HepG2 (cell line): ENCODE data around the gene DLEC1. TPM values are rescaled to one million over a fixed set of nuclear protein-coding genes. Genes with fewer than 3 reads are reported as not detected.

Experiments
- ATAC-seq: fragments of 200-7000 bp; cut with Tn5 transposase; 3 replicates; pipeline ENCODE4 v1.9.1; 2020; ENCODE audit warnings: mild to moderate bottlenecking, moderate library complexity
- BruUV-seq: library from RNA; stranded (reverse); fragments of 400-500 nt; replicated peaks from 2 replicates; lab custom pipeline; 2021; lab: Mats Ljungman, UMichigan
- CTCF ChIA-PET: fragments of 300-600 bp; formaldehyde crosslinking; extraction: SDS; loops from one replicate; lab custom pipeline; 2021; ENCODE audit warnings: low total read pairs, inconsistent platforms, low intra/inter-chr PET ratio; lab: Yijun Ruan, JAX
- POLR2A ChIA-PET: fragments of 350-600 bp; sonication (Branson Sonifier 250); formaldehyde crosslinking; loops from one replicate; lab custom pipeline; 2020; ENCODE audit warnings: antibody characterized with exemption, inconsistent platforms; lab: Yijun Ruan, JAX
- DNase-seq: peaks from one replicate; pipeline ENCODE4 v3.0.0-alpha.2; 2015; ENCODE audit warnings: low spot score
- FAIRE-seq: peaks from 3 replicates; lab custom pipeline; 2011; peaks lifted over from hg19 to GRCh38; lab: Jason Lieb, UNC
- H2AFZ ChIP-seq: one replicate; pipeline ENCODE4 v1.6.1; 2011; ENCODE audit warnings: low read length, inconsistent platforms
- H3K27ac ChIP-seq: fragments of 300-600 bp; 3 replicates; pipeline ENCODE4 v1.8.0; 2011; ENCODE audit warnings: mixed run types, mild to moderate bottlenecking, mixed read lengths, low read length, inconsistent platforms; ENCODE audit not compliant: insufficient read depth; ENCODE audit errors: extremely low read length
- H3K27me3 ChIP-seq, 2 experiments: fragments of 200-600 bp in 1 of 2; 2 replicates in 1 of 2; 3 replicates in 1 of 2; pipeline versions ENCODE4 v1.6.0 to v1.8.0; 2011; ENCODE audit warnings: low read length in 2 of 2, mild to moderate bottlenecking in 2 of 2, moderate library complexity in 2 of 2, inconsistent platforms in 1 of 2; ENCODE audit not compliant: insufficient read depth in 2 of 2, control insufficient read depth in 1 of 2
- H3K36me3 ChIP-seq, 2 experiments: fragments of 200-600 bp in 1 of 2; replicated peaks in 1 of 2; 2 replicates in 1 of 2; 3 replicates in 1 of 2; pipeline versions ENCODE4 v1.5.1 to v1.8.0; 2011; ENCODE audit warnings: low read length in 2 of 2, inconsistent platforms in 1 of 2; ENCODE audit not compliant: insufficient read depth in 2 of 2, control insufficient read depth in 1 of 2
- H3K4me1 ChIP-seq: 2 replicates; pipeline ENCODE4 v1.5.1; 2012; ENCODE audit warnings: low read length, inconsistent platforms; ENCODE audit not compliant: insufficient read depth
- H3K4me2 ChIP-seq: 2 replicates; pipeline ENCODE4 v1.6.0; 2011; ENCODE audit warnings: low read depth, low read length, inconsistent platforms
- H3K4me3 ChIP-seq, 3 experiments: fragments of 200-600 bp in 1 of 3; sonication (generic), shearing (Covaris generic) in 1 of 3; replicated peaks in 1 of 3; 2 replicates each; pipeline ENCODE4 v1.5.1; 2011 to 2016; ENCODE audit warnings: low read length in 3 of 3, inconsistent platforms in 2 of 3, low read depth in 2 of 3, mild to moderate bottlenecking in 2 of 3, control low read depth in 1 of 3, mixed read lengths in 1 of 3; ENCODE audit not compliant: insufficient read depth in 1 of 3
- H3K79me2 ChIP-seq: one replicate; pipeline ENCODE4 v1.6.1; 2011; ENCODE audit warnings: low read length, inconsistent platforms; ENCODE audit not compliant: insufficient read depth
- H3K9ac ChIP-seq: 2 replicates; pipeline ENCODE4 v1.6.0; 2011; ENCODE audit warnings: mild to moderate bottlenecking, low read depth, low read length, inconsistent platforms; ENCODE audit not compliant: insufficient read depth
- H3K9me3 ChIP-seq: 2 replicates; pipeline ENCODE4 v1.5.1; 2012; ENCODE audit warnings: mild to moderate bottlenecking, low read length
- H4K20me1 ChIP-seq: 2 replicates; pipeline ENCODE4 v1.6.0; 2011; ENCODE audit warnings: inconsistent platforms, mild to moderate bottlenecking, low read length, moderate library complexity; ENCODE audit not compliant: insufficient read depth
- AGO2 ChIP-seq: fragments of 200-400 bp; formaldehyde crosslinking; optimal IDR thresholded peaks from 2 replicates; pipeline ENCODE3; 2017; ENCODE audit warnings: mild to moderate bottlenecking, low read depth, low read length, moderate library complexity
- EED ChIP-seq: sonication (generic); formaldehyde crosslinking; IDR thresholded peaks from 2 replicates; pipeline ENCODE4 v1.5.0; 2020; ENCODE audit warnings: mild to moderate bottlenecking, missing genetic modification reagents
- MYNN ChIP-seq: sonication (generic); formaldehyde crosslinking; IDR thresholded peaks from 2 replicates; pipeline ENCODE4 v1.4.0; 2020; ENCODE audit warnings: mild to moderate bottlenecking, low read depth, missing genetic modification reagents
- RBFOX2 ChIP-seq: fragments of 200-400 bp; formaldehyde crosslinking; IDR thresholded peaks from 2 replicates; pipeline ENCODE4 v1.6.1; 2017; ENCODE audit warnings: low read depth, mild to moderate bottlenecking, low read length
- REST ChIP-seq, 2 experiments: IDR thresholded peaks; 2 replicates each; pipeline ENCODE4 v1.6.1; 2011 to 2012; ENCODE audit warnings: low read length in 2 of 2, borderline replicate concordance in 1 of 2, low read depth in 1 of 2, mild to moderate bottlenecking in 1 of 2, moderate library complexity in 1 of 2
- WGBS: methylation state at CpG from one replicate; pipeline ENCODE4 v1.1.6; 2017; ENCODE audit warnings: low lambda C conversion rate; 5-methylcytosine and 5-hydroxymethylcytosine counted together
- in situ Hi-C: cut with HindIII; loops from 2 replicates; pipeline ENCODE4 v1.10.0; 2017; ENCODE audit warnings: low pct_unique_long_range_greater_than_20kb; ENCODE audit not compliant: extremely low pct_ligation_motif_present
- intact Hi-C: fragments of 100-400 bp; cut with micrococcal nuclease; formaldehyde crosslinking; loops from one replicate; pipeline ENCODE4 v1.10.0; 2022; ENCODE audit not compliant: unreplicated experiment
- polyA plus RNA-seq, 8 experiments: library from polyadenylated mRNA; depleted of rRNA in 3 of 8; stranded (reverse) in 7 of 8; unstranded in 1 of 8; fragments of >200 nt; fragmentation: Illumina TruSeq in 4 of 8; extraction: Trizol in 4 of 8; gene quantifications; 2 replicates each; pipeline versions ENCODE4 v1.2.1 to v1.2.3, GENCODE V29; 2011 to 2016; ENCODE audit warnings: low read depth in 4 of 8, missing spikeins in 1 of 8, mixed read lengths in 1 of 8; ENCODE audit not compliant: insufficient read depth in 1 of 8
- total RNA-seq, 5 experiments: library from RNA; depleted of rRNA; stranded (reverse); fragments of >200 nt; fragmentation: Illumina TruSeq; extraction: Trizol; gene quantifications; 2 replicates each; pipeline ENCODE4 v1.2.3, GENCODE V29; 2016; ENCODE audit warnings: low read depth in 1 of 5
- TF ChIP-seq, protein P1 (sequence below): IDR thresholded peaks from 2 replicates; pipeline ENCODE4 v1.4.0; 2020; ENCODE audit warnings: mild to moderate bottlenecking, missing genetic modification reagents

DLEC1 gene
- total and polyA plus RNA-seq, 2 of the 13 experiments (the other 11 are each of a cell fraction or from before 2014, with no cell fraction given), result 0.09 TPM; not detected in 1

- 99% methylated on average over 14 of the region's 27 CpGs for WGBS
- Histone ChIP-seq H3K27me3 (no peaks in the 10 kb centered on the region), H3K36me3 (no peaks in the 10 kb centered on the region; a peak in 2 of 5 replicates), H3K79me2 (no peaks in the 10 kb centered on the region), H3K9me3 (no peaks in the 10 kb centered on the region), H3K9ac (no peak overlapping the region), H3K4me3 (no peak overlapping the region), H4K20me1 (no peaks in the 10 kb centered on the region), H3K27ac (no peak overlapping the region), H2AFZ (no peak overlapping the region), H3K4me2 (no peak overlapping the region), H3K4me1 (peaks cover 13% of the 10 kb centered on the region)
- no peak for TF ChIP-seq MYNN
- TF ChIP-seq, protein P1, sequence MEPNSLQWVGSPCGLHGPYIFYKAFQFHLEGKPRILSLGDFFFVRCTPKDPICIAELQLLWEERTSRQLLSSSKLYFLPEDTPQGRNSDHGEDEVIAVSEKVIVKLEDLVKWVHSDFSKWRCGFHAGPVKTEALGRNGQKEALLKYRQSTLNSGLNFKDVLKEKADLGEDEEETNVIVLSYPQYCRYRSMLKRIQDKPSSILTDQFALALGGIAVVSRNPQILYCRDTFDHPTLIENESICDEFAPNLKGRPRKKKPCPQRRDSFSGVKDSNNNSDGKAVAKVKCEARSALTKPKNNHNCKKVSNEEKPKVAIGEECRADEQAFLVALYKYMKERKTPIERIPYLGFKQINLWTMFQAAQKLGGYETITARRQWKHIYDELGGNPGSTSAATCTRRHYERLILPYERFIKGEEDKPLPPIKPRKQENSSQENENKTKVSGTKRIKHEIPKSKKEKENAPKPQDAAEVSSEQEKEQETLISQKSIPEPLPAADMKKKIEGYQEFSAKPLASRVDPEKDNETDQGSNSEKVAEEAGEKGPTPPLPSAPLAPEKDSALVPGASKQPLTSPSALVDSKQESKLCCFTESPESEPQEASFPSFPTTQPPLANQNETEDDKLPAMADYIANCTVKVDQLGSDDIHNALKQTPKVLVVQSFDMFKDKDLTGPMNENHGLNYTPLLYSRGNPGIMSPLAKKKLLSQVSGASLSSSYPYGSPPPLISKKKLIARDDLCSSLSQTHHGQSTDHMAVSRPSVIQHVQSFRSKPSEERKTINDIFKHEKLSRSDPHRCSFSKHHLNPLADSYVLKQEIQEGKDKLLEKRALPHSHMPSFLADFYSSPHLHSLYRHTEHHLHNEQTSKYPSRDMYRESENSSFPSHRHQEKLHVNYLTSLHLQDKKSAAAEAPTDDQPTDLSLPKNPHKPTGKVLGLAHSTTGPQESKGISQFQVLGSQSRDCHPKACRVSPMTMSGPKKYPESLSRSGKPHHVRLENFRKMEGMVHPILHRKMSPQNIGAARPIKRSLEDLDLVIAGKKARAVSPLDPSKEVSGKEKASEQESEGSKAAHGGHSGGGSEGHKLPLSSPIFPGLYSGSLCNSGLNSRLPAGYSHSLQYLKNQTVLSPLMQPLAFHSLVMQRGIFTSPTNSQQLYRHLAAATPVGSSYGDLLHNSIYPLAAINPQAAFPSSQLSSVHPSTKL, result no peak
- no peak for TF ChIP-seq EED
- TF ChIP-seq AGO2, result peak; percentile 55
- 0 out of 2 replicates have a peak, but pooled peaks have one; percentile 28 for TF ChIP-seq RBFOX2
- TF ChIP-seq REST (IDR thresholded peaks at IDR 0.05; ENCODE audit: borderline replicate concordance in 1 of 2, low read depth in 1 of 2, low read length in 2 of 2), result no peak
- DNase-seq (no peak), FAIRE-seq (no peak), ATAC-seq (no peak)
- in situ Hi-C loops (no loop called here), intact Hi-C loops (no loop called here)
- CTCF ChIA-PET, result no interaction called here
- POLR2A ChIA-PET, result no interaction called here
- BruUV-seq, result no TSS peak
Observed at GRCh38 chr3:38009807-38010591, 29.0 kb upstream of the DLEC1 start.
